WERI-Rb-1 (cell line): ENCODE data around the gene GABBR2.

Experiments
- DNase-seq: peaks from one replicate; pipeline ENCODE4 v3.0.0-alpha.2; 2020
- H3K27ac ChIP-seq: fragments of 250-450 bp; sonication (Bioruptor Pico); 2 replicates; pipeline ENCODE4 v1.5.1; 2020; ENCODE audit warnings: mild to moderate bottlenecking, moderate library complexity
- H3K27me3 ChIP-seq: fragments of 250-450 bp; sonication (Bioruptor Pico); 2 replicates; pipeline ENCODE4 v1.5.1; 2021; ENCODE audit warnings: mild to moderate bottlenecking, low read depth, moderate library complexity; ENCODE audit not compliant: insufficient read depth, severe bottlenecking
- H3K36me3 ChIP-seq: fragments of 250-450 bp; sonication (Bioruptor Pico); 2 replicates; pipeline ENCODE4 v1.5.1; 2020; ENCODE audit warnings: mild to moderate bottlenecking, moderate library complexity
- H3K4me3 ChIP-seq: 2 replicates; pipeline ENCODE4 v1.5.1; 2011; ENCODE audit warnings: low read depth, mild to moderate bottlenecking, control low read depth, low read length
- H3K9me3 ChIP-seq: fragments of 250-450 bp; sonication (Bioruptor Pico); 2 replicates; pipeline ENCODE4 v1.5.1; 2021; ENCODE audit warnings: mild to moderate bottlenecking, moderate library complexity; ENCODE audit not compliant: severe bottlenecking
- CTCF ChIP-seq: IDR thresholded peaks from 2 replicates; pipeline ENCODE4 v1.5.1; 2011; ENCODE audit warnings: low read depth, mild to moderate bottlenecking, control low read depth, inconsistent platforms, low read length

GABBR2 gene

GRCh38 chr9:98611319-98611718, 97.4 kb downstream of the GABBR2 start:
- no peak for TF ChIP-seq CTCF
- no peak overlapping the region for H3K27ac ChIP-seq

GRCh38 chr9:98610711-98611110, 98.0 kb downstream of the GABBR2 start:
- H3K27ac ChIP-seq = no peak overlapping the region
- no peaks in the 10 kb centered on the region for H3K27me3 ChIP-seq
- H3K36me3 ChIP-seq = no peaks in the 10 kb centered on the region; the same call in 1 of the 2 replicates
- no peaks in the 10 kb centered on the region for H3K9me3 ChIP-seq
- no peak for TF ChIP-seq CTCF
- no peak for DNase-seq
- no peak overlapping the region for H3K4me3 ChIP-seq

More at GRCh38 chr9:98611319-98611718, 97.4 kb downstream of the GABBR2 start:
- Histone ChIP-seq H3K27me3 (no peaks in the 10 kb centered on the region), H3K9me3 (no peaks in the 10 kb centered on the region), H3K36me3 (no peaks in the 10 kb centered on the region; the same call in 1 of the 2 replicates), H3K4me3 (no peak overlapping the region)
- DNase-seq = no peak

GRCh38 chr9:98610211-98610610, 98.5 kb downstream of the GABBR2 start:
- Histone ChIP-seq H3K36me3 (no peaks in the 10 kb centered on the region; the same call in 1 of the 2 replicates), H3K27ac (no peak overlapping the region), H3K27me3 (no peaks in the 10 kb centered on the region), H3K9me3 (no peaks in the 10 kb centered on the region), H3K4me3 (no peak overlapping the region)
- no peak for DNase-seq
- TF ChIP-seq CTCF = no peak

GRCh38 chr9:98609646-98610045, 99.1 kb downstream of the GABBR2 start:
- Histone ChIP-seq H3K27me3 (no peaks in the 10 kb centered on the region), H3K36me3 (no peaks in the 10 kb centered on the region; the same call in 1 of the 2 replicates), H3K9me3 (no peaks in the 10 kb centered on the region), H3K27ac (no peak overlapping the region), H3K4me3 (no peak overlapping the region)
- DNase-seq = no peak
- no peak for TF ChIP-seq CTCF

- Histone ChIP-seq H3K27ac (no peak overlapping the region), H3K27me3 (no peaks in the 10 kb centered on the region), H3K9me3 (no peaks in the 10 kb centered on the region), H3K4me3 (no peak overlapping the region), H3K36me3 (no peaks in the 10 kb centered on the region; the same call in 1 of the 2 replicates)
- TF ChIP-seq CTCF = no peak
- DNase-seq = no peak
These were observed 100.9 kb downstream of the GABBR2 start for GRCh38 chr9:98607787-98608186.

GRCh38 chr9:98607152-98607551, 101.6 kb downstream of the GABBR2 start:
- Histone ChIP-seq H3K36me3 (no peaks in the 10 kb centered on the region; the same call in 1 of the 2 replicates), H3K27me3 (no peaks in the 10 kb centered on the region), H3K9me3 (no peaks in the 10 kb centered on the region), H3K4me3 (no peak overlapping the region), H3K27ac (no peak overlapping the region)
- no peak for DNase-seq
- TF ChIP-seq CTCF = no peak
